Middle frontal gyrus (tissue), 1 donor: ENCODE measurements around the gene PLEKHO1.
"Not testable (repeated sequence)": the region's sequence is repeated elsewhere in the genome, so short reads cannot be mapped to it uniquely, and the experiment has no call there.

ENCODE experiments used
- DNase-seq: peaks from one replicate; pipeline ENCODE4 v3.0.0-alpha.2; 2015; ENCODE audit warnings: low spot score; ENCODE audit errors: extremely low spot score

The PLEKHO1 gene, protein sequence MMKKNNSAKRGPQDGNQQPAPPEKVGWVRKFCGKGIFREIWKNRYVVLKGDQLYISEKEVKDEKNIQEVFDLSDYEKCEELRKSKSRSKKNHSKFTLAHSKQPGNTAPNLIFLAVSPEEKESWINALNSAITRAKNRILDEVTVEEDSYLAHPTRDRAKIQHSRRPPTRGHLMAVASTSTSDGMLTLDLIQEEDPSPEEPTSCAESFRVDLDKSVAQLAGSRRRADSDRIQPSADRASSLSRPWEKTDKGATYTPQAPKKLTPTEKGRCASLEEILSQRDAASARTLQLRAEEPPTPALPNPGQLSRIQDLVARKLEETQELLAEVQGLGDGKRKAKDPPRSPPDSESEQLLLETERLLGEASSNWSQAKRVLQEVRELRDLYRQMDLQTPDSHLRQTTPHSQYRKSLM

DNA sequence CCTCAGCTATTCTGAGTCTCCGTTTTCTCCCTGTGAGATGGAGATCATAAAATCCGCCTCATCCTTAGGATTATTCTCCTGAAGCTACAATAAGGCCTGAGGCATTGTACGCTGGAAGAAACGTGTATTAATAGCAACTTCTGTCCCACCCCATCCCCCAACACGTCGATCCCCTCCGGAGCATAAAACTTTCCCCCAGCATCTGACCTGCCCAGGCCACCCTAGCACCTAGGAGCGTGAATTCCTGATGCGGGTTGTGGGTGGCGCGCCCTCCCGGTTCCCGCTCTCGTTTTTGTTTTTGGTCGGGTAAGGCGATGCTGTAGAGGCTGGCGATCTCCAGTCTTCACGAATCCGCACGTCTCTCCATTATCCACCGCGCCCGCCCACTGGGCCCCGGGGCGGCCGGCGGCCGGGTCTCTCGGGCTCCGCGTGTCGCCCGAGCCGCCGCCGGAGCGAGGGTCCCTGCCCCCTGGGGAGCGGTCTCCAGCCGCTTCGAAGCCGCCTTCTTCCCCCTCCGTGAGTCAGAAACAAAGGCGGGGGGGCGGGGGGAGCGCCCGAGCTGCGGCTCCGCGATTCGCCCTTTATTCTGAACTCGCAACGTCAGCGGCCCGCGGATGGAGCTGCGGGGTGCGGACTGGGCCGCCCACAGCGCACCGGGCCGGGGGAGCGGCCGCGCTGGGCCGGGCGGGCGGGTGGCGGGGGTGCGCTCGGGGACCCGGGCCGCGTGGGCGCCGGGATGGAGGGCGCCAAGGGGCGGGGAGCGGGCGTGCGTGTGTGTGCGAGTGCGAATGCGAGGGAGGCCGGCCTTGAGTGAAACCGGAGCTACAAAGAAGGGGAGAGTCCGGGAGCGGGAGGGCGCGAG is at the start of gene PLEKHO1:
PLEKHO1 (plus strand) TSS at position 646 of the 862 bp plus-strand sequence. CDS start 342 bp downstream, outside the sequence.
- no peak for DNase-seq

DNA sequence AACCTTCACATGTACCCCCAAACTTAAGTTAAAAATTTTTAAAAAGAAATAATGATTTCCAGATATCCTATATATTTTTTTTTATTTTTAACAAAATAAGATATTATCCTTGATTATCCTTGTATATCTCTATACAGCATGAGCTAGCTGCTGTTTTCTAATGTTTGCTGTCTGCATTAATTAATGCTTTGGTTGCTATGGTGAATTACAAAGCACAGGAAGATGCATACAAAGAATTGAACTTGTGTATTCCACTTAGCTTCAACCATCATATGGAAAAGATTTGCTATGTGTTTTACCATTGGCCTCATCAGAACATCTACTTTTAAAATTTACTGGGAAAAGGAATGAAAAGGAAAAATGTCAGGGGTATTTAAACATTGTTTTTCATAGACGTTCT is 46.7 kb upstream of the PLEKHO1 start:
- DNase-seq: no peak

DNA sequence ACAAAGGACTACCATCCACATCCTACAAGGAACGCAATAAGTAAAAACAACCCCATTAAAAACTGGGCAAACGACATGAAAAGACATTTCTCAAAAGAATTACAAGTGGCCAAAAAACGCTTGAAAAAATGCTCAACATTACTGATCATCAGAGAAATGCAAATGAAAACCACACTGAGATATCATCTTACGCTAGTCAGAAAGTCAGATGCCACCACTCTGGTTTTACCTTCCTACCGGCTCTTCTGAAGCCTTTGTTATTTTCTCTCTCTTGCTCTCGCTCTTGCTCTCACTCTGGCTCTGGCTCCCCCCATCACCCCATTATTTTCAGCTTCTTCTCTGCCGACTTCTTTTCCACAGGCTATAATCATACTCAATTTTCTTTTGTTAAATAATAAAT is 43.4 kb upstream of the PLEKHO1 start:
- no peak for DNase-seq

DNA sequence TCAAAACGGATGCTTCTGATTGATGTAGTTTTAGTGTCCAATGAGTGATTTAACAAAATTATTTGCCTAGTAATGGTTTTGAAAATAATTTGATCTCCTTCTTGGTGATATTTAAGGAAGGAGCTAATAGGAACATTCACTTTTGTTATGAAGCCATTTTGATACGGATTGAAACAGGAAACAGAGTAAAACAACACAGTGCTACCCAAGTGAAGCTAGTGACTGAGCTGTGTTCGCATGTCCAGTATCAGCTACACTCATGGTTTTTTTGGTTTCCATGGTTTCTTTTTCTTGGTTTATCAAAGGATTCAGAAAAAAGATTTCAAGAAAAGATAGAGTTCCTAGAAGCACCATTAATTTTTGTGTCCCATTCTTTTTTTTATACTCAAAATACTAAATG is 40.1 kb upstream of the PLEKHO1 start:
- DNase-seq: no peak

DNA sequence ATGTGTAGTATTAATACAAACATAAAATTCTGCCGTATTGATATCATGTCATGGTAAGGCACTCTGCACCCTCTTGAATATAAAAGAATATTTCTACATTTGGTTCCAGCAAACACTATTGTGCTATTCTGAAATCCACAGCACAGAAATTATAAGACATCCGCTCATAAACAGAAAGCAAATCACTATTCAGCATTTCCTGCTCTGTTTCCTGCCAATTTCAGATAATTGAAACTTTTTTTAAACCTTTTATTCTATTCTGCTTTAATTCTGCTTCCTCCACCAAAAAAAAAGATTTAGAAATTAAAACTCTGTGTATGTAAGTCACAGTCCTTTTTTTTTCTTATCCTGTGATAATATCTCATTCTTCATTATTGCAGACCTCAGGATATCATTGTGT is 39.6 kb upstream of the PLEKHO1 start:
- no peak for DNase-seq

DNA sequence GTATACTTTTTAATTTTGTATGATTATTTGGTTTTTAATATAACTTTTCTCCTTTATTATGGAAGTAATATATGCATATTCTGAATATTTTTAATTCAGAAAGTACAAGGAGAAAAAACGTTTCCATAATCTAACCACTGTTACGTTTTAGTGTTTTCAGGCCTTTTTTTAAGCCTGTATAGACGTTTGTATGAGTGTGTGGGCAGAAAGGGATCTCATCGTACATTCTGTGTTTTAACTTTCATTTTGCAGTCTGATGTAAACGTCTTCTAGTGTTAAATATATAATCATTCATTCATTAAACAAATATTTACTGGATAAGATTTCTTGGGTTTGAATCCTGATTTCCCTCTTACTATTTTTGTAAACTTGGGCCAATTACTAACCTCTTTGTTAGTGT is 38.0 kb upstream of the PLEKHO1 start:
- DNase-seq: no peak

DNA sequence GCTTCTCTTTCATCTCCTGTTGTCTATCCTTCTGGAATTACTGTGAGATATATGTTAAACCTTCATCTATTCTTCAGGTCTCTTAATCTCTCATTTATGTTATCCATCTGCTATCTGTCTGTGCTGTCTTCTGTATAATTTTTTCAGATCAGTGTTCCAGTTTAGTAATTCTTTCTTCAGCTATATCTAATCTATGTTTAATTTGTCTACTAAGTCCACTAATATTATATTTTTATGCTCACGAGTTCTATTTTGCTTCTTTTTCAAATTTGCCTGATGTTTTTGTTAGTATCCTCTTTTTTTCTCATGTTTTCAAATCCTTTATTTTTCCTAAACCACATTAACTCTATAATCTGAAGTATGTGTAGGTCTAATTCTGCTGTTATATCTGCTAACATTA is 34.6 kb upstream of the PLEKHO1 start:
- DNase-seq: no peak

DNA sequence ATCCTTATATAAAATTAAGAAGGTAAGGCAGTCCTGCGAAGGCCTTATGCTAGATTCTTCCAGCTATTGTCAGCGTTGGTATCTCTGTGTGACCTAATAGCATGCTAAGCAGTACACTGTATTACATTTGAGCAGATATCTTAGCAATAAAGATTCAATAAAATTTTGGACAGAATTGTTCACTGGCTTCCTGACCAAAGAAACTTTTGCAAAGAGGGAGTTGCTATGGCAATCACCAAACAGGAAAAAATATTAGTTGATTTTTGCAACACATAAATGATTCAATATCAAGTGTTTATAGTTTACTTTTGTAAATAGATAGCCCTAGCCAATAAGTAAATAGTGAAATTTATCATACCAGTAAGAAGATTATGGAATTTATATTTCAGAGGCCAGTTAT is 31.0 kb upstream of the PLEKHO1 start:
- DNase-seq: no peak

DNA sequence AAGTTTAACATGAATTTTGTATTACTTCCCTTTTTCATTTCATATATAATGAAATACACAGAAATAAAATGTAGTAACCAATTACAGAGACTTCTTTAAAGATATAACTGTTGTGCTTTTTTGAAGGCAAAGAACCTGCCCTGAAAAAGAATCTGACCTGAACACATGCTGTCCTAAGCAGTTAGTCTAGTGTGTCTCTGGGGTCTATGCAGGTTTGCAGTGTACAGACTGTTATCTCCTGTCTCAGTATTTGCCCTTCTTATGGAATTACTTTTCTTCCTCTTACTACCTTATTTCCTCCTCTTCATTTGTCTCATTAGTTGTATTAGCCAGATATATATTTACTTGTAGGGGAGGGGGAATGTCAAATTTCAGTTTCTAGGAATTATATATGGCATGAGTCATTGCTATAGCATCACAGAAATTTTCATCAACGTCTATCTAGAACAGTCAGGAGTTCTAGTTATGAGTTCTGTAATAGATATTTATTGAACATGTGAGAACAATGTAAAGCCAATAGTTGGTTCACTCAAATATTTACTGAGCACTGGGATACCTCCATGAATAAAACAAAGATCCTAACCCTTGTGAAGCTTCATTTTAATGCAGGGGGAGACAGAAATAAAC is 28.4 kb upstream of the PLEKHO1 start:
- DNase-seq: no peak

DNA sequence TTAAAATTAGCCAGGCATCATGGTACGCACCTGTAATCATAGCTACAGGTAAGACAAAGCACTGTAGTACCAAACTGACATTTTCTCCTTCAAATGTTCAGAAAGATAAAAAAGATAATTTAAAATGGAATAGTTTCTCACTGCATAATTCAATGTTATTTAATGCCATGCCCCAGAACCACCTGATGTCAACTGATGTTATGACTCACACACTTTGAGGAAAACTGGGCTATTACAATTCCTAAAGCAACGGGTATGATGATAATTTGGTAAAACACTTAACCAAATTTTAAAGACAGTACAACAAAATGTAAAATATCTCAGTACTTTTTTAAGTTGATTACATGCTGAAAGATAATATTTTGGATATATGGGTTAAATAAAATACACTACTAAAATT is 22.9 kb upstream of the PLEKHO1 start:
- DNase-seq: no peak

DNA sequence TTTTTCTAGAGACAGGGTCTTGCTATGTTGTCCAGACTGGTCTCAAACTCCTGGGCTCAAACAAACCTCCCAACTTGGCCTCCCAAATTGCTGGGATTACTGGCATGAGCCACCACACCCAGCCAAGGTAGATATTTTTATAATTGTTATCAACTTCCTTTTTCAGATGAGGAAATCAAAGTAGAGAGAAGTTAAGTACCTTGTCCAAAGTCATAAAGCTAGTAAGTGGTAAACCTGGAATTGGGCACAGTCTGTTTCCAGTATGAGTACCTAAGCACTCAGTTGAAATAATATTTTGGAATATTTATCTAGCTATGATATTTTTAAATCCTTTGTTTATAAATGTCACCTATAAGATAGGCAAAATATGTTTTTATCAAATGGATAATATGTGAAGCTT is 22.3 kb upstream of the PLEKHO1 start:
- DNase-seq: no peak

DNA sequence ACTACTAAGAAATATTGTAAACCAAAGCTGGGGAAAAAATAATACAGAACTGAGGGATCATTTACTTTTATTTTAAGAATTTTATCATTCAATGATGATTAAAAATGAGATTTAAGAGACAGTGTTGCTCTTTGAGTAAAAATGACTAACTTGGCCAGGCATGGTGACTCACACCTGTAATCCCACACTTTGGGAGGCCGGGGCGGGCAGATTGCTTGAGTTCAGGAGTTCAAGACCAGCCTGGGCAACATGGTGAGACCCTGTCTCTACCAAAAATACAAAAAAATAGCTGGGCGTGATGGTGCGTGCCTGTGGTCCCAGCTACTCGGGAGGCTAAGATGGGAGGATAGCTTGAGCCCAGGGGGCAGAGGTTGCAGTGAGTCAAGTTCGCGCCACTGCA is 21.8 kb upstream of the PLEKHO1 start:
- DNase-seq: no peak

DNA sequence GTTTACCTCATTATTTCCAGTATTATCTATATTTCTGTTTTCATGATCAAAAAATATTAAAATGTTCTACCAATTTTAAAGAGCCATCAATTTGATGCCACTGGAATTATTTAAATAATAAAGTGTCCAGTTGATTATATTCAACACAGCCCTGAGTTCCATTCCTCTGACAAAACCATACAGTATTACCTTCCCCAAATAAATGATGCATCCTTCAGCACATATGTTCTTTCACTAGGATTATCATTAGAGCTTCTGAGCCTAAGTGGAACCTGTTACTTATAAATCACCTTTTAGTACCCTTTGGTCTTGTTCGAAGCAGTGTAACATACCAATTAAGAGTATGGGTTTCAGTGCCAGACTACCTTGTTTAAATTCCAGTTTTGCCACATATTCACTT is 17.3 kb upstream of the PLEKHO1 start:
- DNase-seq: no peak

DNA sequence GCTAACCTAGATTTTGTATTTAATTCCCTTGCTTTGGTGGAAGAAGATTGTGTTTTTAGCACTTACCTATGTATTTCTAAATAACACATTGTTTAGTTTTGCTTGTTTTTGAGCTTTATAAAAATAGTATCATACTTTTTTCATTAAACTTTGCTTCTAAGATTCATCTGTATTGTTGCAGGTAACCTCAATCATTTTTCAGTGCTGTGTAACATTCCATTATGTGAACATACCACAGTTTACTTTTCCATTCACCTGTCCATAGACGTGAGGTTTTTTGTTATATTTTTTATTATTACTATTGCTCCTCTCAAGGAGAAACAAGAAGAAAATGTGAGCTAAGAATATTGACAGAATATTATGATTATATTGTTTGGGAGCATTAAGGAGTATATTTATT is 15.2 kb upstream of the PLEKHO1 start:
- DNase-seq: no peak

DNA sequence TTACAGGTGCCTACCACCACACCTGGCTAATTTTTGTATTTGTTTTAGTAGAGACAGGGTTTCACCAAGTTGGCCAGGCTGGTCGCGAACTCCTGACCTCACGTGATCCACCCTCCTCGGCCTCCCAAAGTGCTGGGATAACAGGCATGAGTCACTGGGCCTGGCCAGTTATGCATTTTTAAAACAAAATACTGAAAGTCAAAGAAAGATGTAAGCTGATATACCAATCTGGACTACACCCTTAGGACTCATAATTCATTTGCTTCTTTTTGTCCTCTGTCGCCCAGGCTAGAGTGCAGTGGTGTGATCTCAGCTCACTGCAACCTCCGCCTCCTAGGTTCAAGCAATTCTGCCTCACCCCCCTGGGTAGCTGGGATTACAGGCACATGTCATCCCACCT is 14.3 kb upstream of the PLEKHO1 start:
- not testable (repeated sequence) for DNase-seq

DNA sequence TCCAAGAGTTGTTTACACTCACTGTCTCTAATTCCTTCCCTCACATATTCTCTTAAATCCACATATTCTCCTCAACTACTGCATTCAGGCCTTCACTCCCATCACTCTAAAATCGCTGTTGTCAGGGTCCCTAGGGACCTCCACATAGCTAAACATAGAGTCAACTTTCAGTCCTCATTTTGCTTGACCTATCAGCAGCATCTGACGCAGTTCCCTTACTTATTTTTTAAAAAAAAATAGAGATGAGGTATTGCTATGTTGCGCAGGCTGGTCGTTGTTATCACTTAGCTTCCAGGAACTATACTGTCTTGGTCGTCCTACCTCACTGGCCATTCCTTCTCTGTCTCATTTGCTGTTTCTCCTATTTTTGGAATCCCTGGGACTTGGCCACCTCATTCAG is 11.7 kb upstream of the PLEKHO1 start:
- no peak for DNase-seq

DNA sequence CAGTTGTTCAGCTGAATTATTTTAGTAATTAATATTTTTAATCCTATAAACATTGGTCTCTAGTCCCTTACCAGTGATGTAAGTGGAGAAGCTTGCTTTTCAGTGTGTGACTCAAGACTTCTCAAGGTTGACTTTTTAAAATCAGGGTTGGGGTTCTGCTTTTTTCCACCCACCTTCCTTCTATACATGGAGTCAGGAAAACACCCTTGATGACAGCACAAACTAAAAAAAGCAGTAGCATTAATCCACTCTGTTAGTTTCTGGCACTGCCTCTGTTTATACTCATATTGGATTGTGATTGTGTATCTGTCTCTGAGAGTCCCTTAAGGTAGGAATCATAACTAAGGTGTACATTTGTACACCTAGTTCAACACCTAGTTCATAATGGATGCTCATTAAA is 8.3 kb upstream of the PLEKHO1 start:
- DNase-seq: no peak

DNA sequence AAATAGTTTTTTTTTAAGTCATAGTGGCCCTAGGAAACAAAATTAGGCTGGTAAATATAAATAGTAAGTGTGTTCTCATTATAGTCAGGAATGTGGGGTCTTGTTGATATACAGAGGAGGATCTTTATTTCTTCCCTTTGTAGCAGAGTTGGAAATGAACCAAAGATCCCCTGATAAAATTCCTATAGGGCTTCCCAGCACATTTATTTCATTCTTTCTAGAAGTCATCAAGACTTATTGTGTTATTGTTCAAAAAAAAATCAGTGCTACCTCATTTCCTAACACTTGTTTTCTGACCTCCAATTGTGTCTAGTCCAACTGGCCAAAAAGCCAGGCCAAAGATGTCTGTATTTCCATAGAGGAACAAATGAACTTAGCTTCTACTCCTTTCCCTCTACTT is 7.6 kb upstream of the PLEKHO1 start:
- DNase-seq: no peak

DNA sequence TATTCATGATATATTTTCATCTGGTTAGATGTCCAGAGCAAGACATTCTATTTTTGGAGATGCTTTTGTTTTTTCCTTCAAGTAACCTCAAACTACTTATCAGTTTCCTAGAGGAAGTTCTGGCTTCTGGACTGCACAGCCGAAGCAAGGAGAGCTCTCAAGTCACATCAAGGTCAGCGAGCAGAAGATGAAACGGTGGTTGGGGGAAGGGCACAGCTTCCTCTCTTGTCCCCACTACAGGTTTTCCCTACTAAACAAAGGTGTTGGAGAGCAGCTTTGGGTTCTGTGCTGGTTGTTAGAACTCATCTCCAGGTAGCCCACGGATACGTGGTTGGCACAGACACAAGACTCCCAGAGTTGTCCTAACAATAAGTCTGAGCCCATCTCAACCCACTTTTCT is 5.1 kb upstream of the PLEKHO1 start:
- no peak for DNase-seq

DNA sequence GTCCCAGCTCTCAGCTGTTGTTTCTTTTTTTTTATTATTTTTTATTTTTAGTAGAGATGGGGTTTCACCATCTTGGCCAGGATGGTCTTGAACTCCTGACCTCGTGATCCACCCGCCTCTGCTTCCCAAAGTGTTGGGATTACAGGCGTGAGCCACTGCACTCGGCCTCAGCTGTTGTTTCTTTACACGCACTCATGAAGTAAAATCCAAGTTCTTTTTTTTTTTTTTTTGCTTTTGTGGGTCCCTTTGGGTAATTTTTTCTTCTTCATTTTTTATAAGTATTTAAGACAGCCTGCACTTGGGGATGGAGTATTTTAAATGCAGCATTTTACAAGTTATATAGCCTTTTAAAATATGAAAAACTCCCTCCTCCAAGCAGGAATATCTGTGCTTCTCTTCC is 3.7 kb upstream of the PLEKHO1 start:
- DNase-seq: not testable (repeated sequence)

DNA sequence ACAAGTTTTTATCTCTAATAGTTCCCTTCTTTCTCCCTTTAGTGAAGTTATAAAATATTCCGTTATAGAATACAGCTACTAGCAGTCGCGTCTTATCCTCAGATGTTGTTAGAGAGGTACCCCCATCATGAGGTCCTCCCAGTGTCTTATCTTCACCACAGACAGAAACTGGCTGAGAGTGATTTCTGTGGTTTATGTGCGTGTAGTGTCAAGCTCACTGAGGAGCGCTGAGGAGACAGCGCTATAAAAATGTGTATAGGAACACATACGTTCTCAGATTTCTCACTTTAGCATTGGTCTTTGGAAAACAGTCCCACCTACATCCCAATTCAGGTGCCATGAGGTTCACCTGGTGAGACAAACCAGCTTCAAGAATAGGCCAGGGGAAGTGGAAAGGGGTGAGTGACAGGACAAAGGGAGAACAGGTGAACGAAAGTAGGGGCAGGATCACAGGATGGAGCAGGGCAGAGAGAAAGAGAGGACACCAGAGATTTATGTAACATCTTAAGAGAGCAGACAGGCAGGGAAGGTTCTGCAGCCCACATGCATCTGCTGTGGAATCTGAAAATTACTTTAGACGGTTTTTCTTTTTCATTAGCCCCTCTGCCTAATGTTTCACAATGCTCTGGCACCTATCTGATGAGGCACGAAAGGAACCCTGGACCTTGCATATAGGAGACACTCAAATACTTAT is 2.7 kb upstream of the PLEKHO1 start:
- no peak for DNase-seq

DNA sequence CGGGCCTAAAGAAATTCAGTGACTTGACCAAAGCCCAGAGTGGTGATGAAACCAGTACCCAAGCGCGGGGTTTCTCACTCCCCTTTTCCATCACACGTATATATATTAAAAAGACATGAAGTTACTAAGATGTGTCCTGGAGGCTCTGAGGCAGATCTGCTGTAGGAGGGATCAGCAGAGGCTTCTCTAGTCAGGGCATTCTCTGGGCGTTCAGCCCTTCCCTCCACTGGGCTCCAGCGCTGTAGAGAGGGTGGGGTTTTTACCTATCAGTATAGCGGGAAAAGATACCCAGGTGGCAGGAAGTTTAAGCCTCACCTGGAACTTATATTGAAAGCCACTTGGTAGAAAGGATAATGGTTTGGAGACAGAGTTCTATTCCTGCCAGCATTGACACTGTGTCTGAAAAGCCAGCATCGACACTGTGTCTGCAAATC is 862 bp upstream of the PLEKHO1 start:
- no peak for DNase-seq
